SK-MEL-5 (cell line): Measurements from ENCODE around the gene L3MBTL3. TPM values are rescaled to one million over a fixed set of nuclear protein-coding genes. Genes with fewer than 3 reads are reported as not detected.

ENCODE experiments used
- DNase-seq: peaks from one replicate; pipeline ENCODE4 v3.0.0-alpha.2; 2016; ENCODE audit warnings: low read depth, low spot score
- in situ Hi-C: cut with HindIII; loops from 2 replicates; pipeline ENCODE4 v1.10.0; 2016; ENCODE audit warnings: low sequenced_read_pairs, high pct_unique_total_duplicates, low pct_unique_long_range_greater_than_20kb
- total RNA-seq: library from RNA; depleted of rRNA; stranded (reverse); fragments of >200 nt; shearing (Covaris generic); gene quantifications from 2 replicates; pipeline ENCODE4 v1.2.3, GENCODE V29; 2014

L3MBTL3 gene
- total RNA-seq, 1 experiment from 2014 or later = 6.8 TPM

GRCh38 chr6:130055271-130055670, 36.9 kb downstream of the L3MBTL3 start:
- in situ Hi-C loops = no loop called here
- DNase-seq = no peak

DNA sequence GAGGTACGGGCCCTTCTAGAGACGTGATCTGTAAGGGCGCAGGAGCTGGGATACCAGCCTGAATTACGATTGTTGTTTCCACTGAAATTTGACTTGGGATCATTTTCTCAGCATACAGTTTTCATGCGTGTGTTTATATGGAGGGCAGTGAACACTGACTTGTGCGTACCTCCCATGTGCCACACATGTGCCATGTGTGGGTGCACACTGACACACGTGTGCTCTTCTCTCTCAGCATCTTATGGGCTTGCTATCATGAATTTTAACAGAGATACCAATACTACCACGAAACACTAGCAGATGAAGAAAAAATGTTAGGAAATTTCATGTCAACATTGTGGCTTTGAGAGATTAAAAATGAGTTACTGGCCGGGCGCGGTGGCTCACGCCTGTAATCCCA, 39.1 kb downstream of the L3MBTL3 start:
- DNase-seq = no peak
- in situ Hi-C loops = no loop called here

DNA sequence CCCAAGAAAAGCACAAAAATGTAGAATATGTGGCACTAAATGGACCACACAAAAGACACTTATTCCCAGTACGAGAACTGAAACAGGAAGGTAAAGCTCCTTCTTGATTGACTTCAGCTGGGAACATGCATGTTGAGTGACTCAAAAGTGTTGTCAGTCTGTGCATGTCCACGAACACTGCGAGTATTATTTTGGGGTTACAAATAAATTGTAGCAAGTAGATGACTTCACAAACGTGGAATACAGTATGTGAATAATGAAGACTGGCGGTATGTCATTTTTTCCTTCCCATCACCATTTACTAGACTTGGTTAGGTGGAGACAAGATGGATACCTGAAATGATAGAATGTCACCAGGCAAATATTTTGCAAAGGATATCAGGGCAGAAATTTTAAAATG, 45.4 kb downstream of the L3MBTL3 start:
- in situ Hi-C loops = no loop called here
- DNase-seq = no peak

DNA sequence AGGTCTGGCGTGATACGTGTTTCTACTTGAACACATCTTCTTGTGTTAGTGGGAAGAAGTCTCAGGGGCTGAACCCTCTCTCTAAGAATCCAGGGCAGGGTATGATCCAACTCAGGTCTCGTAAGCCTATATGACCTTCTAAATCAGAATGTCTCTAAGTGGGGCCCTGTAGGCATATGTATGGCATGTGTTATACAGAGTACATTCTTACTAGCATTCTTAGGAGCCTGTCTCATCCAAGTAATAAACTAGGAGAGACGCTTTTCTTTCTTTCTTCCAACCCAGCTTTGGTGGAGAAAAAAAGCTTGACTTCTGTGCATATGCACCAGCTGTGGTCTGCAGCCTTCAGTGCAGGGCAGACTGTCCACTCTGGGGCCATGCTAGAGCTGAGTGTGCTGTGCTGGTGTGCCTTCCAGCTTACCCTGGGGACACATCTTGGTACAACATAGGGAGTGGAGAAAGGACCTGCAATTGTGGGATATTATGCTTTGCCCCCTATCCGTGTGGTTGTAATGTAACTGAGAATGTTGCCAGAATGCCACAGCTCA, 47.3 kb downstream of the L3MBTL3 start:
- DNase-seq = no peak
- in situ Hi-C loops = no loop called here

- DNase-seq = no peak
- in situ Hi-C loops = no loop called here
Observed at GRCh38 chr6:130069485-130069884, 51.1 kb downstream of the L3MBTL3 start.

- in situ Hi-C loops = no loop called here
- DNase-seq = no peak
Observed at GRCh38 chr6:130070326-130070725, 51.9 kb downstream of the L3MBTL3 start.

GRCh38 chr6:130070792-130071191, 52.4 kb downstream of the L3MBTL3 start:
- DNase-seq = peak; percentile 5
- in situ Hi-C loops = no loop called here

DNA sequence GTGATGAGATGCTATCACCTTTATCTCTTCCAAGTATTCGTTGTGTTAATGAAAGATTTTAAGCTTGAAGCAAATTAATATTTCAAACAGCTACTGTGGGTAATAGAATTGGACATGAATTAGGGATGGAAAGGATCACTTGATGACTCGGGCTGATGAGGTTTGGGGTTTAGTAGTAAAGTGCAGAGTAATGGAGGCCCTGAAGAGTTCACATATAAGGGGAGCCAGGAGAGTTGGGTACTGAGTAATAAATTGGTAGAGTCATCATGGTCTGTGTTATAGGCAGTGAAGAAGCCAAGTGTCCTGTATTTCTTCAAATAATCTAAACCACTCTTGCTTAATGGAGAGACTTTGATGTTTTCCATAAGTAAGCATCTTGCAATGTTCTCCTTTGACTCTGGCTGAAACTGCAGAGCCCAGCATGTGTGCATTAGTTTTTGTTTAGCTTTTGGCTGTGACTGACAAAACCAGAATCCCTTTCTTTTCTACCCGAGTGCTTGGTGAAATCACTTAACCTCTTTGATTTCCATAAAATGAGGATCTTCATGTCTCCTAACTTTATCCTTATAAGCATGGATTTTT, 57.6 kb downstream of the L3MBTL3 start:
- in situ Hi-C loops = no loop called here
- DNase-seq = no peak

DNA sequence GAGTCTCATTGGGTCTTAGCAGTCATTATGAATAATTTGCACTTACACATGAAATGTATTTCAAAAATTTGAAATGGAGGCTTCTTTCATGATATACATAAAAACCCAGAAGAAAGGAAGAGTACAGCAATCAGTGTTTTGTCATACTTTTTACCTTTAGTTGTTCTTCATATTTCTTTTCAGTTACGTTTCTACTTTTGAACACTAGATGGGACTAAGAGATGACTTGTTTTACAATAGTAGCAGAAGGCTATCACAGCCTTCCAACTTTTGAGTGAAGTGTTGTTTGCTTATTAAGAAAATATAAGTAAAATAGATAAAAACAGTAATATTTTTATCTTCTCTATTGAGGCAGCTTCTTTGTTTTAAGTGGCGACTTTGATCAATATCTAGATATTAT, 58.1 kb downstream of the L3MBTL3 start:
- DNase-seq = peak; percentile 4
- in situ Hi-C loops = no loop called here

- no peak for DNase-seq
- in situ Hi-C loops = no loop called here
Observed at GRCh38 chr6:130090796-130091195, 72.4 kb downstream of the L3MBTL3 start.

GRCh38 chr6:130093546-130093945, 75.2 kb downstream of the L3MBTL3 start:
- DNase-seq = no peak
- in situ Hi-C loops = no loop called here

GRCh38 chr6:130098317-130098716, 79.9 kb downstream of the L3MBTL3 start:
- in situ Hi-C loops = no loop called here
- DNase-seq = no peak

- no peak for DNase-seq
- in situ Hi-C loops = no loop called here
Observed at GRCh38 chr6:130099119-130099518, 80.7 kb downstream of the L3MBTL3 start.

DNA sequence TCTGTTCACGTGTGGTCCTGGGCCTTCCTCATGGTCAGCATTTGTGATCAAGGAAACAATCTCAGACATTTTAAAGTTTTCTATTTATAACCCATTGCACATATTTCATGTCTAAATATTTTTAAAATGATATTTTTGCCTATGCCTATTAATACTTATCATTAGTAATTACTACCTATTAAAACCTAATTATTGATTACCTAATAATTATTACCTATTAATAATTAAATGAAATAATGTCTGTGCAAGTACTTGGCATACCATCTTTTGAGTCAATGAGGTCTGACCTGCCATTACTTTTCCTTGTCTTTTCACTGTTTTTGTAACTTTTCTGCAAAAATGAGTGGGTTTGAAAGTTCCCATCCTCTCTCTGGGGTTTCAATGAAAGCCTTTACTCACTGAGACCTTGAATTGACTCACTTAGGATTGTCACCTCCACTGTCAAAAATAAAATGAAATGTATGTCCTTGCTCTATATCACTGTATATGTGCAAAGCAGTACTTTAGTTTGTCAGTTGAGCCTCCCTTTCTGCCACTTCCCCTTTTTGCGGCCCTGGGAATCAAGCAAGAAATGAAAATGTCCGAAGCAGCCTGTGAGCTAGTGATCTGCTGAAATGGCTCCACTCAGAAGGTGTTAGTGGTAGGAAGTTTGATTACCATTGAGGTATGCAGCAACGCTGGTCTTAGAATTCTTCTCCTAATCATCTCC, 87.8 kb downstream of the L3MBTL3 start:
- in situ Hi-C loops = no loop called here
- DNase-seq = no peak

- in situ Hi-C loops = no loop called here
- DNase-seq = no peak
Observed at GRCh38 chr6:130107710-130108109, 89.3 kb downstream of the L3MBTL3 start.

GRCh38 chr6:130111031-130111430, 92.7 kb downstream of the L3MBTL3 start:
- in situ Hi-C loops = no loop called here
- no peak for DNase-seq

DNA sequence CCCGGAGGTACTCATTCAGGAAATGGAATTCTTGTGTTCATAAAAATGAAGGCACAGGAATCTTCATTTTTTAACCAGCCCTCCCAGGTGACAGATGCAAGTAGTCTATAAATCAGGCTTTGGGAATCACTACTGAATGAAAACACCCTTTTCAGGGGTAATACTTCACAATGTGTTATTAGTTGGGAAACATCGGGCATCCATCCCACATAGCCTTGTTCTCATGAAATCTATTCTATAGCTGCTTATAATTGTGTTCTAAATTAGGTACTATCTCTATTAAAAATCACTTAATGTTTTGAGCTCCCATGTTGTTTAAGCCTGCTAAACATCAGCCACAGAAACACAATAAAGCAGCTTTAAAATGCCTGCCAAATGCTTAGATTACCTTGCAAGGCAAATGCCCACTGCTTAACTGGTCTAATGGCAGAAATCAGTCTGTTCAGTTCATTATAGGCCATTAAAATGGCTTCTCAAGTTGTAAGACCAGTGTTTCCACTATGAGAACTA, 94.9 kb downstream of the L3MBTL3 start:
- no peak for DNase-seq
- in situ Hi-C loops = no loop called here

GRCh38 chr6:130115036-130115435, 96.7 kb downstream of the L3MBTL3 start:
- in situ Hi-C loops = no loop called here
- no peak for DNase-seq

GRCh38 chr6:130116273-130116672, 97.9 kb downstream of the L3MBTL3 start:
- in situ Hi-C loops = no loop called here
- no peak for DNase-seq
